Measurements from ENCODE around the gene NEURL1B. TPM values are rescaled to one million over a fixed set of nuclear protein-coding genes. Genes with fewer than 3 reads are reported as not detected.

Gene NEURL1B
- total RNA-seq, 6 experiments from 2014 or later = 4.9 to 9.8 (median 6.4) TPM

DNA sequence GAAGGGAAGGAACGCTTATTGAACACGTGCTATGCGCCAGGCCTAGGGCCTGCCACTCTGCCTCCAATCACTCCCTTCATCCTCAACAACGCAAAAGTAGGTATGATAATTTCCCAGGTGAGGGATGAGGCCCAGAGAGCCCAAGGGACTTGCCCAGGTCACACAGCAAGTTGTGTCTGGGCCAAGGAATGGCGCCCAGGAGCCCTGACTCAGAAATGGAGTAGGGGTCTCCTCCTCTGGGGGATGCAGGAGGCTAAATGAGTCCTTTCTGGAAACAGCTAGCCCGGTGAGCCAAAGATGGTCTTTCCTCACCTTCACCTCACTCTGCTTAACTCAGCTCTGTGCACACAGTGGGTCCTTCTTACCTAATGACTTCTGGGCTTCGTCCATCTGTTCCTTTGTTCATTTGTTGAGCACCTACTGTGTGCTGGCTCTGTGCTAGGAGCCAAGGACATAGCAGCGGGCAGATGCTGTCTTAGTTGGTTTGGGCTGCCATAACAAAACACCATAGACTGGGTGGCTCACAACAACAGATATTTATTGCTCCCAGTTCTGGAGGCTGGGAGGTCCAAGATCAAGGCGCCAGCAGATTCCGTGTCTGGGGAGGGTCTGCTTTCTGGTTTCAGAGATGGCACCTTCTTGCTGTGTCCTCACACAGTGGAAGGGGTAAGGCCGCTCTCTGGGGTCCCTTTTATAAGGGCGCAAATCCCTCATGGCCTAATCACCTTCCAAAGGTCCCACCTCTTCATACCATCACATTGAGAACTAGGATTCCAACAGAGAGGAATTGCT is 22.3 kb upstream of the NEURL1B start:
- DNase-seq = peak in 1 of 3 donors; percentile 21
- Histone ChIP-seq H3K27me3 (no peaks in the 10 kb centered on the region), H3K36me3 (no peaks in the 10 kb centered on the region), H3K4me1 (no peaks in the 10 kb centered on the region), H3K9me3 (no peaks in the 10 kb centered on the region), H3K27ac (no peak overlapping the region), H3K4me3 (no peak overlapping the region)
- 71% methylated on average over 5 of the region's 12 CpGs for WGBS (ENCODE audit: insufficient coverage, low coverage, low lambda C conversion rate, missing lambda C conversion rate)
- intact Hi-C loops (cut with DNase I) = no loop called here
- TF ChIP-seq, protein P1, sequence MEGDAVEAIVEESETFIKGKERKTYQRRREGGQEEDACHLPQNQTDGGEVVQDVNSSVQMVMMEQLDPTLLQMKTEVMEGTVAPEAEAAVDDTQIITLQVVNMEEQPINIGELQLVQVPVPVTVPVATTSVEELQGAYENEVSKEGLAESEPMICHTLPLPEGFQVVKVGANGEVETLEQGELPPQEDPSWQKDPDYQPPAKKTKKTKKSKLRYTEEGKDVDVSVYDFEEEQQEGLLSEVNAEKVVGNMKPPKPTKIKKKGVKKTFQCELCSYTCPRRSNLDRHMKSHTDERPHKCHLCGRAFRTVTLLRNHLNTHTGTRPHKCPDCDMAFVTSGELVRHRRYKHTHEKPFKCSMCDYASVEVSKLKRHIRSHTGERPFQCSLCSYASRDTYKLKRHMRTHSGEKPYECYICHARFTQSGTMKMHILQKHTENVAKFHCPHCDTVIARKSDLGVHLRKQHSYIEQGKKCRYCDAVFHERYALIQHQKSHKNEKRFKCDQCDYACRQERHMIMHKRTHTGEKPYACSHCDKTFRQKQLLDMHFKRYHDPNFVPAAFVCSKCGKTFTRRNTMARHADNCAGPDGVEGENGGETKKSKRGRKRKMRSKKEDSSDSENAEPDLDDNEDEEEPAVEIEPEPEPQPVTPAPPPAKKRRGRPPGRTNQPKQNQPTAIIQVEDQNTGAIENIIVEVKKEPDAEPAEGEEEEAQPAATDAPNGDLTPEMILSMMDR (IDR thresholded peaks at IDR 0.05) = no peak
- no peak for TF ChIP-seq POLR2A (IDR thresholded peaks at IDR 0.05)
- no peak for ATAC-seq

DNA sequence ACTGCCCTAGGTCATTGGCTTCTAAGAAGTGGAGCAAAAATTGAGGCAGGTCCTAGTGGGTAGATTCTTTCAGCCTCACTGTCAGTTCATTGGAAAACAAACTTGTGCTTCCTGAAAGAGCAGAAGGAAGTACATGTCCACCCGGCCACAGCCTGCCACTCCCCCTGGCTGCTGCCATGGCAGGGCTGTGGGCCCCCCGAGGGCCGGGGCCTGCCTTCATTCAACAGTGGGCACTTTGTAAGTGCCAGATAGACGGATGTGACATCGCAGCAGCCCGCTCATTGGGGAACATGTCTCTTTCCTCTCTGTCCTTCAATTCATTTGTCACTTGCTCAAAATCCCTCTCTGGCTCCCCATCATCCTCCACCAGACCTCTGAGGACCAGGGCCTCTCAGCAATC is 20.6 kb upstream of the NEURL1B start:
- intact Hi-C loops (cut with DNase I) = no loop called here
- no peak overlapping the region for H3K27ac ChIP-seq
- DNase-seq = peak in 1 of 3 donors; percentile 22

DNA sequence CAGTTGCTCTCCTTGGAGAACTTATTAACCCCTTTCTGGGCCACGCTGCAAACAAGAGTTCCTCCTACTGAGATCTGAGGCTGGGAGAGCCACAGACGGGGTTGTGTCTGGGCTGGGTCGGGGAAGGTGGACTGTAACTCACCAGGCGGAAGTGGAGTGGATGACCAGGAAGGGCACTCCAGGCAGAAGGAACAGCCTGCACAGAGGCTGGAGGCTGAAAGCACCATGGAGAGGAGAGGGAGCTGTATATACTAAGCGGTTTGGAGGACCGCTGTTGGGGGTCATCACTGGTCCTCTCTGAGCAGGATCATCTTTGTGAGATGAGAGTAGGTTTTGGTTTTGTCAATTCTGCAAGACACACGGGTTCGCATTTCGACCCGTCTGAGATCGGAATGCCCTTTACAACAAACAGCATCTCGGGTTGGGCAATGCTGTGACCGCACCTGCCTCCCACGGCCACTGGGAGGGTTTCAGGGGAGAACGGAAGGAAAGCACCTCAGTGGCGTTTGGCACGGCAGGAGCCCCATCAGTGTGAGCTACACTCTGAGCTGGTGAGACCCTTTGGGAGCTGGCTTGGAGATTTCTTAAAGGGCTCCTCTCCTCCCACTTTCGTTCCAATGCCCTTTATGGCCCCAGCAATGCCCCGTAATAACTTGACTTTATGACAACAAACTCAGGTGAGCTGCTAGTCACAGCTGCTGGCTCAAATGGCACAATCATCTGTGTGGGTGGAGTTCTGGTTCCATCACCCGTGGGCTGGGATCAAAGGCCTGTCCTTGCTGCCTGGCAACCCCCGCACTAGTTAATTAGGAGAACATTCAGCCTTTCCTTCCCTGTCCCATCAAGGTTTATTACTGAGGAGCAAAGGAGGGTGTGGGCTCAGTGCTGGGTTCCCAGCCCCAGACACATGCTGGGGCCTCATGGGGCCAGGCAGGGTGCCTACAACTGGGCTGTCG is 18.7 kb upstream of the NEURL1B start:
- Histone ChIP-seq H3K4me1 (no peaks in the 10 kb centered on the region), H3K27me3 (no peaks in the 10 kb centered on the region), H3K4me3 (no peak overlapping the region), H3K27ac (no peak overlapping the region), H3K9me3 (no peaks in the 10 kb centered on the region), H3K36me3 (no peaks in the 10 kb centered on the region)
- intact Hi-C loops (cut with DNase I) = no loop called here
- WGBS (ENCODE audit: insufficient coverage, low coverage, low lambda C conversion rate, missing lambda C conversion rate) = 55% methylated on average over 8 of the region's 22 CpGs
- TF ChIP-seq, protein P1 (IDR thresholded peaks at IDR 0.05) = no peak
- no peak for TF ChIP-seq POLR2A (IDR thresholded peaks at IDR 0.05)
- peak in 2 of 4 donors; percentile 33 to 79 for ATAC-seq
- DNase-seq = no peak

More for the DNA sequence above, 20.6 kb upstream of the NEURL1B start:
- H3K36me3 ChIP-seq = no peaks in the 10 kb centered on the region
- 90% methylated on average over 2 of the region's 6 CpGs for WGBS (ENCODE audit: insufficient coverage, low coverage, low lambda C conversion rate, missing lambda C conversion rate)
- H3K9me3 ChIP-seq = no peaks in the 10 kb centered on the region
- H3K27me3 ChIP-seq = no peaks in the 10 kb centered on the region
- ATAC-seq = no peak
- no peaks in the 10 kb centered on the region for H3K4me1 ChIP-seq
- TF ChIP-seq, protein P1 (IDR thresholded peaks at IDR 0.05) = no peak
- no peak for TF ChIP-seq POLR2A (IDR thresholded peaks at IDR 0.05)
- no peak overlapping the region for H3K4me3 ChIP-seq

DNA sequence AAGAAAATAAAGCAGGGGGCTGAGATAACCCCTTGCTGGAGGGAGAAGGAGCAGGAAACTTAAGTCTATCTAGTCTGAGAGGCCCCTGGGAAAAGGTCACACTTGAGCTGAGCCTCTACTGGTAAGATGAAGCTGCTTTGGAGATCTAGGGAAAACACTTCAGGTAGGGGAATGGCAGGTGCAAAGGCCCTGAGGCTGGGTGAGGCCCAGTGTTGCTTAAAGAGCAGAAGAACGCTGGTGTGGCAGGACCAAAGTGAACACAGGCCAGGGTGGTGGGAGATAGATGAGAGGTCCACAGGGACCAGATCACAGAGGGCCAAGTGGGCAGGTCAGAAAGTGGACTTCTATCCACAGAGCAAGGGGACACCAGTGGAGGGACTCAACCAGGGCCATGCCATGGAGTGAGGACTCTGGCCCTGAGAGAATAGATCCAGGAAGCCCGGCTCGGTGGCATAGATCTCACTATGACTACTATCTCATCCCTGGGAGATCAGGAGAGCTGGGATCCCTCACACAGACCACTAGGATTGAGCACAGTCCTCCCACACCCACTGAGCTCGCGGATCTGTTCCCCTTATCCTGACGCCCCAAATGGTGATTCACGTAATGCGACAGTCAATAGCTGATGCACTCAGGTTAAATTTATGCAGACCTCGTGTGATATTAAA is 17.6 kb upstream of the NEURL1B start:
- TF ChIP-seq, protein P1 (IDR thresholded peaks at IDR 0.05) = no peak
- TF ChIP-seq POLR2A (IDR thresholded peaks at IDR 0.05) = no peak
- H3K27ac ChIP-seq = no peak overlapping the region

More for the DNA sequence above, 17.6 kb upstream of the NEURL1B start:
- H3K36me3 ChIP-seq = no peaks in the 10 kb centered on the region
- H3K9me3 ChIP-seq = no peaks in the 10 kb centered on the region
- ATAC-seq (no peak), DNase-seq (peak in 1 of 3 donors; percentile 33)
- H3K4me3 ChIP-seq = no peak overlapping the region
- H3K4me1 ChIP-seq = no peaks in the 10 kb centered on the region
- H3K27me3 ChIP-seq = no peaks in the 10 kb centered on the region
- intact Hi-C loops (cut with DNase I) = no loop called here
- WGBS (ENCODE audit: insufficient coverage, low coverage, low lambda C conversion rate, missing lambda C conversion rate) = 75% methylated on average over 3 of the region's 9 CpGs

All from right lobe of liver (tissue), 6 donors.